ENCODE measurements around the gene PTPRK. TPM values are rescaled to one million over a fixed set of nuclear protein-coding genes. Genes with fewer than 3 reads are reported as not detected.
"Not testable (repeated sequence)": the region's sequence is repeated elsewhere in the genome, so short reads cannot be mapped to it uniquely, and the experiment has no call there.

Gene PTPRK
- total RNA-seq, 1 experiment from 2014 or later: 53.8 TPM

GRCh38 chr6:127990074-127990473 lies 530.3 kb downstream of the PTPRK start:
- H3F3A ChIP-seq (ENCODE audit: low read length, unreplicated experiment): no peaks in the 10 kb centered on the region
- H3K79me2 ChIP-seq (ENCODE audit: low read length): no peaks in the 10 kb centered on the region
- ChIA-PET POLR2A (ENCODE audit: unreplicated experiment) (no interaction called here), CTCF (no interaction called here)
- no peak overlapping the region for H3K27ac ChIP-seq (ENCODE audit: low read length)
- no peak overlapping the region for H3K9ac ChIP-seq (ENCODE audit: low read length)
- no peaks in the 10 kb centered on the region for H3K4me1 ChIP-seq (ENCODE audit: insufficient read depth, low read length)
- no peaks in the 10 kb centered on the region for H3K27me3 ChIP-seq (ENCODE audit: low read length)
- H3K9me3 ChIP-seq (ENCODE audit: low read length): no peaks in the 10 kb centered on the region
- no peaks in the 10 kb centered on the region for H3K36me3 ChIP-seq (ENCODE audit: low read depth, low read length)
- H2AFZ ChIP-seq (ENCODE audit: low read length): no peak overlapping the region
- no peaks in the 10 kb centered on the region for H4K20me1 ChIP-seq (ENCODE audit: low read length)
- H3K4me3 ChIP-seq (ENCODE audit: low read length): no peak overlapping the region
- DNase-seq: no peak
- no peaks in the 10 kb centered on the region for H3K9me2 ChIP-seq (replicated peaks; ENCODE audit: low read length)
- no TSS peak for BruUV-seq (replicated peaks)
- intact Hi-C loops (cut with micrococcal nuclease): no loop called here
- no peak overlapping the region for H3K4me2 ChIP-seq (ENCODE audit: low read length)
- no peak for ATAC-seq
- no peak for TF ChIP-seq CTCF (conservative IDR thresholded peaks at IDR 0.05; ENCODE audit: low read depth, low read length)
- no peak for TF ChIP-seq EZH2phosphoT487 (IDR thresholded peaks at IDR 0.05; ENCODE audit: borderline replicate concordance, low read length)
- no peak for TF ChIP-seq EZH2 (IDR thresholded peaks at IDR 0.05; ENCODE audit: low read length, unreplicated experiment)

- Histone ChIP-seq H3K9ac (ENCODE audit: low read length) (no peak overlapping the region), H2AFZ (ENCODE audit: low read length) (no peak overlapping the region), H3K27me3 (ENCODE audit: low read length) (no peaks in the 10 kb centered on the region), H4K20me1 (ENCODE audit: low read length) (no peaks in the 10 kb centered on the region), H3K27ac (ENCODE audit: low read length) (no peak overlapping the region), H3F3A (ENCODE audit: low read length, unreplicated experiment) (no peaks in the 10 kb centered on the region), H3K4me2 (ENCODE audit: low read length) (no peak overlapping the region), H3K36me3 (ENCODE audit: low read depth, low read length) (peaks cover 3% of the 10 kb centered on the region; the same call in 1 of the 2 replicates), H3K4me1 (ENCODE audit: insufficient read depth, low read length) (no peaks in the 10 kb centered on the region), H3K79me2 (ENCODE audit: low read length) (no peaks in the 10 kb centered on the region), H3K9me3 (ENCODE audit: low read length) (no peaks in the 10 kb centered on the region), H3K4me3 (ENCODE audit: low read length) (no peak overlapping the region), H3K9me2 (replicated peaks; ENCODE audit: low read length) (no peaks in the 10 kb centered on the region)
- ChIA-PET POLR2A (ENCODE audit: unreplicated experiment) (no interaction called here), CTCF (no interaction called here)
- DNase-seq (no peak), ATAC-seq (no peak)
- no peak for TF ChIP-seq CTCF (conservative IDR thresholded peaks at IDR 0.05; ENCODE audit: low read depth, low read length)
- TF ChIP-seq EZH2 (IDR thresholded peaks at IDR 0.05; ENCODE audit: low read length, unreplicated experiment): no peak
- no peak for TF ChIP-seq EZH2phosphoT487 (IDR thresholded peaks at IDR 0.05; ENCODE audit: borderline replicate concordance, low read length)
- intact Hi-C loops (cut with micrococcal nuclease): no loop called here
- no TSS peak for BruUV-seq (replicated peaks)
These were observed 539.4 kb downstream of the PTPRK start for GRCh38 chr6:127980996-127981395.

- H3K9ac ChIP-seq (ENCODE audit: low read length); DNase-seq; H4K20me1 ChIP-seq (ENCODE audit: low read length); H3K4me3 ChIP-seq (ENCODE audit: low read length); CTCF ChIA-PET; H3K36me3 ChIP-seq (ENCODE audit: low read depth, low read length); intact Hi-C loops (cut with micrococcal nuclease); H3K9me2 ChIP-seq (replicated peaks; ENCODE audit: low read length); H3F3A ChIP-seq (ENCODE audit: low read length, unreplicated experiment); POLR2A ChIA-PET (ENCODE audit: unreplicated experiment); BruUV-seq (replicated peaks); H3K79me2 ChIP-seq (ENCODE audit: low read length); H2AFZ ChIP-seq (ENCODE audit: low read length); H3K4me1 ChIP-seq (ENCODE audit: insufficient read depth, low read length); H3K9me3 ChIP-seq (ENCODE audit: low read length); H3K27me3 ChIP-seq (ENCODE audit: low read length); H3K4me2 ChIP-seq (ENCODE audit: low read length); ATAC-seq; H3K27ac ChIP-seq (ENCODE audit: low read length): not testable (repeated sequence)
These were observed 542.2 kb downstream of the PTPRK start for GRCh38 chr6:127978185-127978584.

Measured in PC-3 (cell line).